HCT116 (cell line): Measurements from ENCODE around the gene RHOH. TPM values are rescaled to one million over a fixed set of nuclear protein-coding genes. Genes with fewer than 3 reads are reported as not detected.

Experiments used
- ATAC-seq: fragments of 200-7000 bp; cut with Tn5 transposase; 2 replicates; pipeline ENCODE4 v1.9.1; 2020; ENCODE audit warnings: mild to moderate bottlenecking, moderate library complexity
- BruUV-seq: library from RNA; stranded (reverse); fragments of 400-500 nt; replicated peaks from 2 replicates; lab custom pipeline; 2021; lab: Mats Ljungman, UMichigan
- CTCF ChIA-PET: fragments of 300-600 bp; sonication (Branson Sonifier 250); formaldehyde crosslinking; loops from one replicate; lab custom pipeline; 2021; ENCODE audit warnings: antibody characterized with exemption; lab: Charles Lee
- POLR2A ChIA-PET: fragments of 300-600, 350-600 bp; sonication (Branson Sonifier 250); formaldehyde crosslinking; loops from one replicate; lab custom pipeline; 2021; ENCODE audit warnings: antibody characterized with exemption; lab: Charles Lee
- RAD21 ChIA-PET, 2 experiments: fragments of 300-600 bp; sonication (Branson Sonifier 250); formaldehyde crosslinking; loops; one replicate each; lab custom pipeline; 2023; ENCODE audit warnings: low total read pairs in 2 of 2; ENCODE audit not compliant: uncharacterized antibody in 2 of 2, unreplicated experiment in 2 of 2, low non-redundant PET in 1 of 2; lab: Charles Lee
- DNase-seq: peaks from one replicate; pipeline ENCODE4 v3.0.0-alpha.2; 2010; ENCODE audit warnings: low read depth, low spot score
- H2AFZ ChIP-seq: fragments of 200-600 bp; shearing (Covaris generic), sonication (generic); 2 replicates; pipeline ENCODE4 v1.6.1; 2017; ENCODE audit warnings: low read depth, mixed run types, mixed read lengths, antibody characterized with exemption, low read length; ENCODE audit not compliant: poor library complexity, severe bottlenecking
- H3K27ac ChIP-seq: 2 replicates; pipeline ENCODE4 v1.5.1; 2012; ENCODE audit warnings: low read depth, low read length
- H3K27me3 ChIP-seq: fragments of 200-600 bp; sonication (generic); 2 replicates; pipeline ENCODE4 v1.6.1; 2016; ENCODE audit warnings: mixed run types, low read length, mixed read lengths; ENCODE audit not compliant: insufficient read depth
- H3K36me3 ChIP-seq, 2 experiments: fragments of 200-500 bp in 1 of 2; fragments of 200-600 bp in 1 of 2; sonication (Bioruptor generic) in 1 of 2; sonication (generic) in 1 of 2; 2 replicates each; pipeline versions ENCODE4 v1.5.1 to v1.6.1; 2014 to 2016; ENCODE audit warnings: low read length in 2 of 2, inconsistent platforms in 1 of 2, mixed read lengths in 1 of 2, mixed run types in 1 of 2; ENCODE audit not compliant: insufficient read depth in 2 of 2, control insufficient read depth in 1 of 2
- H3K4me1 ChIP-seq, 2 experiments: fragments of 200-600 bp in 1 of 2; sonication (generic) in 1 of 2; 2 replicates each; pipeline versions ENCODE4 v1.5.1 to v1.6.1; 2012 to 2017; ENCODE audit warnings: low read length in 2 of 2, inconsistent platforms in 1 of 2, mild to moderate bottlenecking in 1 of 2, mixed read lengths in 1 of 2, mixed run types in 1 of 2, moderate library complexity in 1 of 2; ENCODE audit not compliant: insufficient read depth in 2 of 2, control insufficient read depth in 1 of 2
- H3K4me2 ChIP-seq: fragments of 200-600 bp; sonication (generic); 2 replicates; pipeline ENCODE4 v1.6.1; 2017; ENCODE audit warnings: mixed run types, low read length, mixed read lengths
- H3K4me3 ChIP-seq, 2 experiments: fragments of 200-600 bp in 1 of 2; sonication (generic) in 1 of 2; replicated peaks in 1 of 2; 2 replicates each; pipeline ENCODE4 v1.5.1; 2011 to 2016; ENCODE audit warnings: low read length in 2 of 2, control low read depth in 1 of 2, low read depth in 1 of 2, mild to moderate bottlenecking in 1 of 2, mixed read lengths in 1 of 2, mixed run types in 1 of 2
- H3K79me2 ChIP-seq: fragments of 200-600 bp; sonication (generic); 2 replicates; pipeline ENCODE4 v1.6.1; 2017; ENCODE audit warnings: mild to moderate bottlenecking, mixed run types, low read length, moderate library complexity, mixed read lengths; ENCODE audit not compliant: insufficient read depth
- H3K9ac ChIP-seq: fragments of 200-600 bp; sonication (generic); 2 replicates; pipeline ENCODE4 v1.6.1; 2016; ENCODE audit warnings: low read length, mixed read lengths
- H3K9me2 ChIP-seq: fragments of 200-600 bp; sonication (generic), shearing (Covaris generic); 2 replicates; pipeline ENCODE4 v1.6.1; 2017; ENCODE audit warnings: mixed run types, mild to moderate bottlenecking, moderate library complexity; ENCODE audit not compliant: insufficient read depth
- H3K9me3 ChIP-seq, 2 experiments: fragments of 200-500 bp in 1 of 2; fragments of 200-600 bp in 1 of 2; sonication (Bioruptor generic) in 1 of 2; sonication (generic) in 1 of 2; 2 replicates each; pipeline ENCODE4 v1.6.1; 2014 to 2017; ENCODE audit warnings: low read length in 2 of 2, mixed read lengths in 2 of 2, inconsistent platforms in 1 of 2, low read depth in 1 of 2, mild to moderate bottlenecking in 1 of 2, mixed run types in 1 of 2, moderate library complexity in 1 of 2; ENCODE audit not compliant: control insufficient read depth in 1 of 2, insufficient read depth in 1 of 2
- H4K20me1 ChIP-seq: fragments of 200-600 bp; sonication (generic), shearing (Covaris generic); 2 replicates; pipeline ENCODE4 v1.6.1; 2017; ENCODE audit warnings: mixed run types, mild to moderate bottlenecking, moderate library complexity; ENCODE audit not compliant: insufficient read depth
- CTCF ChIP-seq, 3 experiments: fragments of 200-600 bp in 1 of 3; sonication (generic) in 1 of 3; IDR thresholded peaks in 2 of 3; conservative IDR thresholded peaks in 1 of 3; 2 replicates each; pipeline ENCODE4 v1.5.1; 2012 to 2017; ENCODE audit warnings: low read depth in 2 of 3, low read length in 2 of 3, antibody characterized with exemption in 1 of 3, borderline replicate concordance in 1 of 3, control low read depth in 1 of 3, mild to moderate bottlenecking in 1 of 3, mixed read lengths in 1 of 3, mixed run types in 1 of 3, moderate library complexity in 1 of 3; ENCODE audit not compliant: insufficient read depth in 1 of 3
- EGR1 ChIP-seq: IDR thresholded peaks from 2 replicates; pipeline ENCODE4 v1.6.1; 2012; ENCODE audit warnings: low read depth
- ELF1 ChIP-seq: IDR thresholded peaks from 2 replicates; pipeline ENCODE4 v1.6.1; 2012; ENCODE audit warnings: low read depth, borderline replicate concordance
- EZH2 ChIP-seq: fragments of 200-600 bp; sonication (generic); IDR thresholded peaks from 2 replicates; pipeline ENCODE4 v1.6.1; 2017; ENCODE audit warnings: antibody characterized with exemption, mixed run types
- FOSL1 ChIP-seq: IDR thresholded peaks from 2 replicates; pipeline ENCODE4 v1.6.1; 2012; ENCODE audit warnings: low read depth
- JUND ChIP-seq: IDR thresholded peaks from 2 replicates; pipeline ENCODE4 v1.6.1; 2012
- MAX ChIP-seq: IDR thresholded peaks from 2 replicates; pipeline ENCODE4 v1.6.1; 2012
- RAD21 ChIP-seq: IDR thresholded peaks from 2 replicates; pipeline ENCODE4 v1.6.1; 2012; ENCODE audit warnings: low read depth, mild to moderate bottlenecking
- REST ChIP-seq: IDR thresholded peaks from 2 replicates; pipeline ENCODE4 v1.6.1; 2012; ENCODE audit warnings: low read depth
- SIN3A ChIP-seq: IDR thresholded peaks from 2 replicates; pipeline ENCODE4 v1.6.1; 2012; ENCODE audit warnings: low read depth
- SRF ChIP-seq: IDR thresholded peaks from 2 replicates; pipeline ENCODE4 v1.6.1; 2012; ENCODE audit warnings: low read depth
- TCF7L2 ChIP-seq: IDR thresholded peaks from 2 replicates; pipeline ENCODE4 v1.7.0; 2011; ENCODE audit warnings: borderline replicate concordance, inconsistent platforms; ENCODE audit not compliant: insufficient read depth, insufficient read length; ENCODE audit errors: extremely low read depth
- YY1 ChIP-seq: IDR thresholded peaks from 2 replicates; pipeline ENCODE4 v1.6.1; 2011; ENCODE audit warnings: low read length, low read depth, moderate library complexity, mild to moderate bottlenecking; ENCODE audit not compliant: insufficient replicate concordance; ENCODE audit errors: extremely low read depth
- ZFX ChIP-seq: fragments of 450-650 bp; IDR thresholded peaks from 2 replicates; pipeline ENCODE4 v1.6.1; 2017
- intact Hi-C: fragments of 100-400 bp; cut with micrococcal nuclease; formaldehyde crosslinking; loops from 2 replicates; pipeline ENCODE4 v1.10.0; 2022
- total RNA-seq: library from RNA; stranded (reverse); gene quantifications from one replicate; pipeline ENCODE4 v1.2.1, GENCODE V29; 2021; ENCODE audit not compliant: unreplicated experiment

Gene RHOH
- total RNA-seq, 1 experiment from 2014 or later, result 0.74 TPM

- TF ChIP-seq EZH2, result no peak
- no peak for TF ChIP-seq EGR1
- no peak for TF ChIP-seq RAD21
- no peak for TF ChIP-seq SRF
- TF ChIP-seq FOSL1, result no peak
- no peak for TF ChIP-seq YY1
- TF ChIP-seq SIN3A, result no peak
- TF ChIP-seq MAX, result no peak
These were observed 4.3 kb downstream of the RHOH start (continued) for GRCh38 chr4:40200875-40201801.

- H3K27ac ChIP-seq, result no peak overlapping the region
- POLR2A ChIA-PET, result no interaction called here
- no peak overlapping the region for H3K4me3 ChIP-seq
- DNase-seq (no peak), ATAC-seq (no peak)
- RAD21 ChIA-PET, result no interaction called here
- H3K4me2 ChIP-seq, result no peak overlapping the region
- CTCF ChIA-PET, result no interaction called here
- H4K20me1 ChIP-seq, result no peaks in the 10 kb centered on the region
- H3K9me2 ChIP-seq, result no peaks in the 10 kb centered on the region
- no peaks in the 10 kb centered on the region for H3K9me3 ChIP-seq
- no peak for TF ChIP-seq CTCF (IDR thresholded peaks at IDR 0.05 in 2 of 3, conservative IDR thresholded peaks at IDR 0.05 in 1 of 3; ENCODE audit: borderline replicate concordance in 1 of 3, insufficient read depth in 1 of 3, low read depth in 2 of 3, low read length in 2 of 3)
- no peak for TF ChIP-seq SIN3A
- TF ChIP-seq JUND, result no peak
- no peak for TF ChIP-seq ZFX
- TF ChIP-seq ELF1, result no peak
- no peak for TF ChIP-seq REST
- TF ChIP-seq TCF7L2, result no peak
- TF ChIP-seq EZH2, result no peak
- no peak for TF ChIP-seq RAD21
- no peak for TF ChIP-seq YY1
- no peak for TF ChIP-seq EGR1
- H3K4me1 ChIP-seq, result no peaks in the 10 kb centered on the region
- BruUV-seq, result no TSS peak
- no peaks in the 10 kb centered on the region for H3K27me3 ChIP-seq
- intact Hi-C loops, result no loop called here
- H3K79me2 ChIP-seq, result no peaks in the 10 kb centered on the region
- no peak overlapping the region for H3K9ac ChIP-seq
- H3K36me3 ChIP-seq, result no peaks in the 10 kb centered on the region
- H2AFZ ChIP-seq, result no peak overlapping the region
These were observed 5.1 kb downstream of the RHOH start for GRCh38 chr4:40201898-40202297.
